ENCODE measurements around the gene UBR4. TPM values are rescaled to one million over a fixed set of nuclear protein-coding genes. Genes with fewer than 3 reads are reported as not detected.
"Not testable (repeated sequence)": the region's sequence is repeated elsewhere in the genome, so short reads cannot be mapped to it uniquely, and the experiment has no call there.

Gene UBR4
- total and polyA plus RNA-seq, 4 experiments from 2014 or later: 3.8 to 154 (median 89.6) TPM

GRCh38 chr1:19220080-19220846 is 10.2 kb upstream of the UBR4 start:
- no peaks in the 10 kb centered on the region for H3K27me3 ChIP-seq (ENCODE audit: insufficient read depth, low read length)
- no peak overlapping the region for H3K4me3 ChIP-seq (ENCODE audit: low read length in 2 of 2)
- no peak overlapping the region for H3K27ac ChIP-seq (ENCODE audit: low read depth, low read length)
- peaks cover 0 to 4% (median 0%) of the 10 kb centered on the region in 8 donors for H3K9me3 Mint-ChIP-seq
- H3K4me3 Mint-ChIP-seq: no peak overlapping the region
- intact Hi-C loops (cut with micrococcal nuclease): no loop called here
- no peak for DNase-seq
- H3K27ac Mint-ChIP-seq: peak overlapping the region in 5 of 7 donors; percentile 59 to 76 (median 65)
- H3K4me1 ChIP-seq (ENCODE audit: insufficient read depth, low read length): peaks cover under 1% of the 10 kb centered on the region
- no peaks in the 10 kb centered on the region for H3K9me3 ChIP-seq (ENCODE audit: control insufficient read depth in 1 of 2, low read length in 2 of 2)
- ChIA-PET POLR2A (ENCODE audit: partially characterized antibody) (interaction anchor here (1.0 kb wide), 1 partner anchor 10 kb away, joined by 4 read pairs; the partner anchor contains the start of gene UBR4), CTCF (ENCODE audit: partially characterized antibody) (no interaction called here)
- H3K27me3 Mint-ChIP-seq: no peaks in the 10 kb centered on the region
- peaks cover 45 to 74% of the 10 kb centered on the region in 2 donors for H3K36me3 Mint-ChIP-seq
- peaks cover 4 to 11% (median 6%) of the 10 kb centered on the region in 4 donors for H3K4me1 Mint-ChIP-seq
- H3K36me3 ChIP-seq (ENCODE audit: insufficient read depth, low read length): peaks cover 59% of the 10 kb centered on the region

GRCh38 chr1:19219451-19219850 is 9.4 kb upstream of the UBR4 start:
- Histone ChIP-seq H3K4me1 (ENCODE audit: insufficient read depth, low read length) (peaks cover 4% of the 10 kb centered on the region), H3K4me3 (ENCODE audit: low read length in 2 of 2) (no peak overlapping the region), H3K36me3 (ENCODE audit: insufficient read depth, low read length) (peaks cover 54% of the 10 kb centered on the region), H3K27me3 (ENCODE audit: insufficient read depth, low read length) (no peaks in the 10 kb centered on the region), H3K9me3 (ENCODE audit: control insufficient read depth in 1 of 2, low read length in 2 of 2) (no peaks in the 10 kb centered on the region), H3K27ac (ENCODE audit: low read depth, low read length) (no peak overlapping the region)
- H3K4me3 Mint-ChIP-seq: no peak overlapping the region
- no peaks in the 10 kb centered on the region for H3K27me3 Mint-ChIP-seq
- intact Hi-C loops (cut with micrococcal nuclease): no loop called here
- H3K4me1 Mint-ChIP-seq: peaks cover 4 to 12% (median 8%) of the 10 kb centered on the region in 4 donors
- peaks cover 40 to 68% of the 10 kb centered on the region in 2 donors for H3K36me3 Mint-ChIP-seq
- CTCF ChIA-PET (ENCODE audit: partially characterized antibody): no interaction called here
- H3K27ac Mint-ChIP-seq: peak overlapping the region in 2 of 7 donors; percentile 5 to 85
- DNase-seq: no peak
- POLR2A ChIA-PET (ENCODE audit: partially characterized antibody): interaction anchor here (0.6 to 1.0 kb wide), 2 partner anchors 10 to 21 kb away, joined by 4 read pairs; partner anchors contain the start of gene UBR4
- peaks cover 0 to 2% (median 0%) of the 10 kb centered on the region in 8 donors for H3K9me3 Mint-ChIP-seq

GRCh38 chr1:19216585-19216984 is 6.5 kb upstream of the UBR4 start:
- DNase-seq; intact Hi-C loops (cut with micrococcal nuclease); H3K27me3 ChIP-seq (ENCODE audit: insufficient read depth, low read length); H3K4me3 Mint-ChIP-seq; H3K27me3 Mint-ChIP-seq; H3K4me3 ChIP-seq (ENCODE audit: low read length in 2 of 2); POLR2A ChIA-PET (ENCODE audit: partially characterized antibody); H3K9me3 Mint-ChIP-seq; H3K9me3 ChIP-seq (ENCODE audit: control insufficient read depth in 1 of 2, low read length in 2 of 2); CTCF ChIA-PET (ENCODE audit: partially characterized antibody); H3K27ac ChIP-seq (ENCODE audit: low read depth, low read length): not testable (repeated sequence)
- Histone ChIP-seq H3K4me1 (ENCODE audit: insufficient read depth, low read length) (peaks cover 21% of the 10 kb centered on the region), H3K36me3 (ENCODE audit: insufficient read depth, low read length) (peaks cover 30% of the 10 kb centered on the region)
- Mint-ChIP-seq H3K36me3 (peaks cover 20 to 53% of the 10 kb centered on the region in 2 donors), H3K4me1 (peaks cover 13 to 39% (median 24%) of the 10 kb centered on the region in 4 donors), H3K27ac (peak overlapping the region in 2 of 7 donors; percentile 17 to 47)

GRCh38 chr1:19213580-19213979 is 3.5 kb upstream of the UBR4 start:
- H3K36me3 Mint-ChIP-seq: peaks cover 3 to 43% of the 10 kb centered on the region in 2 donors
- H3K4me1 Mint-ChIP-seq: peaks cover 30 to 64% (median 43%) of the 10 kb centered on the region in 4 donors
- H3K27me3 ChIP-seq (ENCODE audit: insufficient read depth, low read length): no peaks in the 10 kb centered on the region
- DNase-seq: no peak
- H3K27ac Mint-ChIP-seq: peak overlapping the region in 3 of 7 donors; percentile 41 to 52 (median 48)
- H3K9me3 Mint-ChIP-seq: peaks cover 0 to 4% (median 0%) of the 10 kb centered on the region in 8 donors
- peaks cover 41% of the 10 kb centered on the region for H3K4me1 ChIP-seq (ENCODE audit: insufficient read depth, low read length)
- ChIA-PET CTCF (ENCODE audit: partially characterized antibody) (no interaction called here), POLR2A (ENCODE audit: partially characterized antibody) (no interaction called here)
- no peak overlapping the region for H3K27ac ChIP-seq (ENCODE audit: low read depth, low read length)
- no peak overlapping the region for H3K4me3 ChIP-seq (ENCODE audit: low read length in 2 of 2)
- H3K9me3 ChIP-seq (ENCODE audit: control insufficient read depth in 1 of 2, low read length in 2 of 2): no peaks in the 10 kb centered on the region
- peaks cover 3% of the 10 kb centered on the region for H3K36me3 ChIP-seq (ENCODE audit: insufficient read depth, low read length)
- H3K4me3 Mint-ChIP-seq: no peak overlapping the region
- intact Hi-C loops (cut with micrococcal nuclease): loop anchor here (5.0 kb wide), 1 partner anchor 256 kb away; the partner anchor contains the start of gene IFFO2
- no peaks in the 10 kb centered on the region for H3K27me3 Mint-ChIP-seq

- Mint-ChIP-seq H3K4me1 (peaks cover 36 to 76% (median 52%) of the 10 kb centered on the region in 4 donors), H3K36me3 (peaks cover 0 to 34% of the 10 kb centered on the region in 2 donors), H3K9me3 (peaks cover 0 to 4% (median 0%) of the 10 kb centered on the region in 8 donors), H3K4me3 (peak overlapping the region in 3 of 8 donors; percentile 4 to 47 (median 24)), H3K27me3 (no peaks in the 10 kb centered on the region), H3K27ac (peak overlapping the region; percentile 39 to 99 (median 63))
- Histone ChIP-seq H3K27ac (ENCODE audit: low read depth, low read length) (no peak overlapping the region), H3K36me3 (ENCODE audit: insufficient read depth, low read length) (no peaks in the 10 kb centered on the region), H3K4me3 (ENCODE audit: low read length in 2 of 2) (no peak overlapping the region), H3K4me1 (ENCODE audit: insufficient read depth, low read length) (peaks cover 55% of the 10 kb centered on the region), H3K27me3 (ENCODE audit: insufficient read depth, low read length) (no peaks in the 10 kb centered on the region), H3K9me3 (ENCODE audit: control insufficient read depth in 1 of 2, low read length in 2 of 2) (no peaks in the 10 kb centered on the region)
- DNase-seq: no peak
- POLR2A ChIA-PET (ENCODE audit: partially characterized antibody): interaction anchor here (0.6 kb wide), 1 partner anchor 18 kb away, joined by 3 read pairs; no protein-coding TSS in a partner anchor
- CTCF ChIA-PET (ENCODE audit: partially characterized antibody): no interaction called here
- intact Hi-C loops (cut with micrococcal nuclease): loop anchor here (5.0 kb wide), 1 partner anchor 255 kb away; the partner anchor contains the start of gene IFFO2
Observed at GRCh38 chr1:19212167-19212566, 2.1 kb upstream of the UBR4 start.

- Mint-ChIP-seq H3K4me3 (peak overlapping the region; percentile 93 to 99 (median 96)), H3K27ac (peak overlapping the region; percentile 98 to 99 (median 99)), H3K36me3 (peaks cover 0 to 34% of the 10 kb centered on the region in 2 donors), H3K4me1 (peaks cover 41 to 80% (median 60%) of the 10 kb centered on the region in 4 donors), H3K27me3 (no peaks in the 10 kb centered on the region), H3K9me3 (peaks cover 0 to 2% (median 0%) of the 10 kb centered on the region in 8 donors)
- CTCF ChIA-PET (ENCODE audit: partially characterized antibody): no interaction called here
- intact Hi-C loops (cut with micrococcal nuclease): loop anchor here (1.0 to 5.0 kb wide), 2 partner anchors 40 to 254 kb away; partner anchors contain the start of genes EMC1, IFFO2 and MRTO4
- Histone ChIP-seq H3K4me3 (ENCODE audit: low read length in 2 of 2) (peak overlapping the region; percentile 81 to 82), H3K9me3 (ENCODE audit: control insufficient read depth in 1 of 2, low read length in 2 of 2) (no peaks in the 10 kb centered on the region), H3K4me1 (ENCODE audit: insufficient read depth, low read length) (peaks cover 67% of the 10 kb centered on the region), H3K27me3 (ENCODE audit: insufficient read depth, low read length) (no peaks in the 10 kb centered on the region), H3K36me3 (ENCODE audit: insufficient read depth, low read length) (no peaks in the 10 kb centered on the region), H3K27ac (ENCODE audit: low read depth, low read length) (peak overlapping the region; percentile 95)
- DNase-seq: no peak
- POLR2A ChIA-PET (ENCODE audit: partially characterized antibody): interaction anchor here (0.6 to 2.8 kb wide), 8 partner anchors 11 to 386 kb away, joined by 3 to 15 read pairs (median 4); partner anchors contain the start of genes EMC1 and MRTO4
Observed at GRCh38 chr1:19210772-19211549, 895 bp upstream of the UBR4 start.

Data from CD4-positive, alpha-beta memory T cell (primary cell).